Adrenal gland (tissue), 12 donors: ENCODE data around the gene SSB. TPM values are rescaled to one million over a fixed set of nuclear protein-coding genes. Genes with fewer than 3 reads are reported as not detected.

Experiments used
- DNase-seq, 7 donors: peaks; one replicate each; pipeline ENCODE4 v3.0.0-alpha.2; 2019 to 2020
- H3K27ac ChIP-seq, 5 donors: fragments of 200-600 bp; sonication (generic) in 4 of 5; 1 replicate in 3 of 5; 2 replicates in 2 of 5; pipeline versions ENCODE4 v1.5.1 to v1.8.0; 2016 to 2020; ENCODE audit warnings: mild to moderate bottlenecking in 1 of 5
- H3K27me3 ChIP-seq: fragments of 200-600 bp; 2 replicates; pipeline ENCODE4 v1.8.0; 2021
- H3K36me3 ChIP-seq, 2 donors: fragments of 200-600 bp; replicated peaks in 1 of 2; 1 replicate in 1 of 2; 2 replicates in 1 of 2; pipeline versions ENCODE4 v1.5.1 to v1.8.0; 2018 to 2022
- H3K4me1 ChIP-seq, 2 donors: fragments of 200-600 bp; replicated peaks in 1 of 2; 1 replicate in 1 of 2; 2 replicates in 1 of 2; pipeline versions ENCODE4 v1.5.1 to v1.8.0; 2018 to 2021
- H3K4me3 ChIP-seq, 4 donors: fragments of 200-600 bp; sonication (generic) in 3 of 4; one replicate each; pipeline ENCODE4 v1.5.1; 2016 to 2018
- H3K9me3 ChIP-seq, 3 donors: fragments of 200-600 bp; sonication (generic) in 1 of 3; replicated peaks in 1 of 3; 1 replicate in 2 of 3; 2 replicates in 1 of 3; pipeline versions ENCODE4 v1.5.1 to v1.8.0; 2016 to 2021
- POLR2A ChIP-seq, 2 donors: fragments of 450-650 bp; IDR thresholded peaks; one replicate each; pipeline ENCODE4 v1.6.1; 2017; ENCODE audit warnings: antibody characterized with exemption in 2 of 2, mild to moderate bottlenecking in 2 of 2, moderate library complexity in 1 of 2
- WGBS, 4 donors: extraction: QIAGEN DNeasy Blood & Tissue Kit in 2 of 4; methylation state at CpG; one replicate each; pipeline versions ENCODE4 v1.1.5 to v1.1.7; 2013 to 2017; 5-methylcytosine and 5-hydroxymethylcytosine counted together
- intact Hi-C, 2 donors: fragments of 100-400 bp; cut with DNase I; formaldehyde crosslinking; loops; one replicate each; pipeline versions ENCODE4 v1.14.1 to v1.15.0; 2022 to 2023
- polyA plus RNA-seq, 3 donors: library from polyadenylated mRNA; stranded (reverse); fragments of 200-250 nt in 2 of 3; fragments of 350-450 nt in 1 of 3; fragmentation: Illumina TruSeq in 1 of 3; extraction: RNeasy Lipid Tissue Mini Kit (QIAGEN cat#74804) in 1 of 3; gene quantifications; one replicate each; pipeline ENCODE4 v1.2.3, GENCODE V29; 2013 to 2014
- total RNA-seq, 9 donors: library from RNA; depleted of rRNA in 4 of 9; stranded (reverse); fragments of >200 nt in 4 of 9; fragments of 120-200 nt in 1 of 9; fragmentation: NEBNext Ultra II Directional in 1 of 9; extraction: Animal tissue kit (Norgen Biotek cat#: 25700) in 1 of 9; gene quantifications; one replicate each; pipeline versions ENCODE4 v1.1.0 to v1.2.4, GENCODE V29; 2013 to 2023
- TF ChIP-seq, protein P1 (sequence below), 6 experiments: fragments of 450-650 bp in 4 of 6; fragments of 200-600 bp in 2 of 6; sonication (generic) in 1 of 6; IDR thresholded peaks; 1 replicate in 5 of 6; 2 replicates in 1 of 6; pipeline versions ENCODE4 v1.5.1 to v1.8.0; 2016 to 2021; ENCODE audit warnings: antibody characterized with exemption in 6 of 6, mild to moderate bottlenecking in 2 of 6, moderate library complexity in 1 of 6
- donor health status: healthy with polysubstance abuse.
- donor health status: Bipolar disorder and iron deficiency.
- donor health status: DM: yes; HTN: yes; CAD: no.
- donor health status: DM: no; HTN: no; CAD: no.
- donor health status: DM: no; HTN: no; CAD: no.
- donor health status: DM: yes; HTN: yes; CAD: no.

Gene SSB
- total and polyA plus RNA-seq, 12 donors = 30.1 to 210 (median 73.3) TPM

DNA sequence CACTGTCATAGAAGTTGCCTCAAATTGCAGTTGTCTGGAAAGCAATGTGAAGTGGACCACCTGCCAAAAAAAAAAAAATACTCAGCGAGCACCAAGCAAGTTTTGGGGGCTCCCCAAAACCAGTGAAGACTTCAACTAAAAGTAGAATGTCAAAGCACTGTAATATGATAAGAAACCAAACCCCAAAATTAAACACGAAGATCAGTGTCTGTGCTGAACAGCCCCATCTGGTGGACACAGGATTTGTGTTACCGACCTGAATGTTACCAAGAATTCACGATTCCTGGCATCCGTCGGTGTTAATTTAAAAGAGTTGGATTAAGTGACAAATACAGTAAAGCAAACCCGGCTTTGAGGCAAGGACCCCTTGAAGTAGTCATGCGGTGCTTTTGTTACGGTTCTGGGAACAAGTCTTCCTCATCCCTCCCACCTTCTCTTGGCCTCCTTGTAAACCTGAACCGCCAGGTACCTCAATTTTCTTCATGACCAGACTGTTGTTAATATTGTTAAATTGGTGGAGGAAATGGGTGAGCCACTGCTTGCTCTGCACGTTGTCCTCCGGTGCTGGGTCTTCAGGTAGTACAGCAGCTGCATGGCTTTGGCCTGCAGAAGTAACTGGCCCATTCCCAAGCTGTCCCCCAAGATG lies 31.3 kb upstream of the SSB start:
- Histone ChIP-seq H3K9me3 (no peaks in the 10 kb centered on the region), H3K27me3 (peaks cover 16% of the 10 kb centered on the region), H3K27ac (no peak overlapping the region), H3K4me1 (peaks cover 0 to 11% of the 10 kb centered on the region in 2 donors), H3K4me3 (no peak overlapping the region), H3K36me3 (no peaks in the 10 kb centered on the region)
- intact Hi-C loops = no loop called here
- WGBS, 4 donors = 15 to 25% (median 18%) methylated on average over 12 of the region's 12 CpGs
- TF ChIP-seq, protein P1, sequence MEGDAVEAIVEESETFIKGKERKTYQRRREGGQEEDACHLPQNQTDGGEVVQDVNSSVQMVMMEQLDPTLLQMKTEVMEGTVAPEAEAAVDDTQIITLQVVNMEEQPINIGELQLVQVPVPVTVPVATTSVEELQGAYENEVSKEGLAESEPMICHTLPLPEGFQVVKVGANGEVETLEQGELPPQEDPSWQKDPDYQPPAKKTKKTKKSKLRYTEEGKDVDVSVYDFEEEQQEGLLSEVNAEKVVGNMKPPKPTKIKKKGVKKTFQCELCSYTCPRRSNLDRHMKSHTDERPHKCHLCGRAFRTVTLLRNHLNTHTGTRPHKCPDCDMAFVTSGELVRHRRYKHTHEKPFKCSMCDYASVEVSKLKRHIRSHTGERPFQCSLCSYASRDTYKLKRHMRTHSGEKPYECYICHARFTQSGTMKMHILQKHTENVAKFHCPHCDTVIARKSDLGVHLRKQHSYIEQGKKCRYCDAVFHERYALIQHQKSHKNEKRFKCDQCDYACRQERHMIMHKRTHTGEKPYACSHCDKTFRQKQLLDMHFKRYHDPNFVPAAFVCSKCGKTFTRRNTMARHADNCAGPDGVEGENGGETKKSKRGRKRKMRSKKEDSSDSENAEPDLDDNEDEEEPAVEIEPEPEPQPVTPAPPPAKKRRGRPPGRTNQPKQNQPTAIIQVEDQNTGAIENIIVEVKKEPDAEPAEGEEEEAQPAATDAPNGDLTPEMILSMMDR (IDR thresholded peaks at IDR 0.05) = peak; percentile 52 to 79 (median 62)
- TF ChIP-seq POLR2A (IDR thresholded peaks at IDR 0.05) = no peak
- peak; percentile 46 to 85 (median 66) for DNase-seq

GRCh38 chr2:169768262-169768995 lies 30.2 kb upstream of the SSB start:
- Histone ChIP-seq H3K4me1 (peaks cover 0 to 11% of the 10 kb centered on the region in 2 donors), H3K36me3 (no peaks in the 10 kb centered on the region), H3K4me3 (peak overlapping the region in 1 of 4 donors; percentile 52), H3K9me3 (no peaks in the 10 kb centered on the region), H3K27ac (no peak overlapping the region), H3K27me3 (peaks cover 16% of the 10 kb centered on the region)
- DNase-seq = peak in 3 of 7 donors; percentile 14 to 27 (median 24)
- 14 to 46% (median 19%) methylated on average over 29 to 72 of the region's 72 CpGs for WGBS, 4 donors
- no peak for TF ChIP-seq POLR2A (IDR thresholded peaks at IDR 0.05)
- TF ChIP-seq, protein P1 (IDR thresholded peaks at IDR 0.05) = no peak
- intact Hi-C loops = no loop called here

- no peak for DNase-seq
- Histone ChIP-seq H3K36me3 (no peaks in the 10 kb centered on the region), H3K27me3 (peaks cover 16% of the 10 kb centered on the region), H3K4me3 (no peak overlapping the region), H3K4me1 (peaks cover 0 to 11% of the 10 kb centered on the region in 2 donors), H3K27ac (no peak overlapping the region), H3K9me3 (no peaks in the 10 kb centered on the region)
- TF ChIP-seq POLR2A (IDR thresholded peaks at IDR 0.05) = no peak
- TF ChIP-seq, protein P1 (IDR thresholded peaks at IDR 0.05) = no peak
- WGBS, 4 donors = 73 to 84% (median 77%) methylated on average over 5 of the region's 5 CpGs
- intact Hi-C loops = no loop called here
Measured at GRCh38 chr2:169771021-169771420, 27.6 kb upstream of the SSB start.

DNA sequence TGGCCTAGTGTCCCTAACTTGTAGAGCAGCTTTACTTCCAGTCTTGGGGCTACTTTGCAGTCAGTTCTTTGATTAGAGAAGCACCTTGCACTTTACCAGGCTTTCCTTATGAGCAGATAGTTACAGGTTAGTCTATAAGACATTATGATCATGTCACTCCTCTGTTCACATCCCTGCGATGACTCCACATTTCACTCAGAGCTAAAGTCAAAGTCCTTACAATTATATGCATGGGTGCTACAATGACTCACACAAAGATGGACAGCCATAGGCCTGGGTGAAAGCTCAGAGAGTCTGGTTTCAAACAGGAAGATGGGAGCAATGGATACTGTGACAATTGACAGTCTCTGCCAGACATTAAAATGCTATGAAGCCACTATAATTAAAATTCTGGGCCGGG lies 27.1 kb upstream of the SSB start:
- H3K4me1 ChIP-seq = peaks cover 0 to 11% of the 10 kb centered on the region in 2 donors
- no peak overlapping the region for H3K27ac ChIP-seq
- H3K4me3 ChIP-seq = no peak overlapping the region
- no peak for DNase-seq
- 95 to 98% (median 96%) methylated on average over 2 of the region's 2 CpGs for WGBS, 4 donors
- no peaks in the 10 kb centered on the region for H3K9me3 ChIP-seq
- TF ChIP-seq, protein P1 (IDR thresholded peaks at IDR 0.05) = no peak
- no peaks in the 10 kb centered on the region for H3K36me3 ChIP-seq
- intact Hi-C loops = no loop called here
- peaks cover 16% of the 10 kb centered on the region for H3K27me3 ChIP-seq
